HepG2 (cell line): ENCODE data around the gene CASP4. TPM values are rescaled to one million over a fixed set of nuclear protein-coding genes. Genes with fewer than 3 reads are reported as not detected.

Source experiments
- ATAC-seq: fragments of 200-7000 bp; cut with Tn5 transposase; 3 replicates; pipeline ENCODE4 v1.9.1; 2020; ENCODE audit warnings: mild to moderate bottlenecking, moderate library complexity
- BruUV-seq: library from RNA; stranded (reverse); fragments of 400-500 nt; replicated peaks from 2 replicates; lab custom pipeline; 2021; lab: Mats Ljungman, UMichigan
- CTCF ChIA-PET: fragments of 300-600 bp; formaldehyde crosslinking; extraction: SDS; loops from one replicate; lab custom pipeline; 2021; ENCODE audit warnings: low total read pairs, inconsistent platforms, low intra/inter-chr PET ratio; lab: Yijun Ruan, JAX
- POLR2A ChIA-PET: fragments of 350-600 bp; sonication (Branson Sonifier 250); formaldehyde crosslinking; loops from one replicate; lab custom pipeline; 2020; ENCODE audit warnings: antibody characterized with exemption, inconsistent platforms; lab: Yijun Ruan, JAX
- DNase-seq: peaks from one replicate; pipeline ENCODE4 v3.0.0-alpha.2; 2015; ENCODE audit warnings: low spot score
- FAIRE-seq: peaks from 3 replicates; lab custom pipeline; 2011; peaks lifted over from hg19 to GRCh38; lab: Jason Lieb, UNC
- H2AFZ ChIP-seq: one replicate; pipeline ENCODE4 v1.6.1; 2011; ENCODE audit warnings: low read length, inconsistent platforms
- H3K27ac ChIP-seq: fragments of 300-600 bp; 3 replicates; pipeline ENCODE4 v1.8.0; 2011; ENCODE audit warnings: mixed run types, mild to moderate bottlenecking, mixed read lengths, low read length, inconsistent platforms; ENCODE audit not compliant: insufficient read depth; ENCODE audit errors: extremely low read length
- H3K27me3 ChIP-seq, 2 experiments: fragments of 200-600 bp in 1 of 2; 2 replicates in 1 of 2; 3 replicates in 1 of 2; pipeline versions ENCODE4 v1.6.0 to v1.8.0; 2011; ENCODE audit warnings: low read length in 2 of 2, mild to moderate bottlenecking in 2 of 2, moderate library complexity in 2 of 2, inconsistent platforms in 1 of 2; ENCODE audit not compliant: insufficient read depth in 2 of 2, control insufficient read depth in 1 of 2
- H3K36me3 ChIP-seq, 2 experiments: fragments of 200-600 bp in 1 of 2; replicated peaks in 1 of 2; 2 replicates in 1 of 2; 3 replicates in 1 of 2; pipeline versions ENCODE4 v1.5.1 to v1.8.0; 2011; ENCODE audit warnings: low read length in 2 of 2, inconsistent platforms in 1 of 2; ENCODE audit not compliant: insufficient read depth in 2 of 2, control insufficient read depth in 1 of 2
- H3K4me1 ChIP-seq: 2 replicates; pipeline ENCODE4 v1.5.1; 2012; ENCODE audit warnings: low read length, inconsistent platforms; ENCODE audit not compliant: insufficient read depth
- H3K4me2 ChIP-seq: 2 replicates; pipeline ENCODE4 v1.6.0; 2011; ENCODE audit warnings: low read depth, low read length, inconsistent platforms
- H3K4me3 ChIP-seq, 3 experiments: fragments of 200-600 bp in 1 of 3; sonication (generic), shearing (Covaris generic) in 1 of 3; replicated peaks in 1 of 3; 2 replicates each; pipeline ENCODE4 v1.5.1; 2011 to 2016; ENCODE audit warnings: low read length in 3 of 3, inconsistent platforms in 2 of 3, low read depth in 2 of 3, mild to moderate bottlenecking in 2 of 3, control low read depth in 1 of 3, mixed read lengths in 1 of 3; ENCODE audit not compliant: insufficient read depth in 1 of 3
- H3K79me2 ChIP-seq: one replicate; pipeline ENCODE4 v1.6.1; 2011; ENCODE audit warnings: low read length, inconsistent platforms; ENCODE audit not compliant: insufficient read depth
- H3K9ac ChIP-seq: 2 replicates; pipeline ENCODE4 v1.6.0; 2011; ENCODE audit warnings: mild to moderate bottlenecking, low read depth, low read length, inconsistent platforms; ENCODE audit not compliant: insufficient read depth
- H3K9me3 ChIP-seq: 2 replicates; pipeline ENCODE4 v1.5.1; 2012; ENCODE audit warnings: mild to moderate bottlenecking, low read length
- H4K20me1 ChIP-seq: 2 replicates; pipeline ENCODE4 v1.6.0; 2011; ENCODE audit warnings: inconsistent platforms, mild to moderate bottlenecking, low read length, moderate library complexity; ENCODE audit not compliant: insufficient read depth
- ARNTL ChIP-seq: sonication (generic); formaldehyde crosslinking; IDR thresholded peaks from 2 replicates; pipeline ENCODE4 v1.4.0; 2020; ENCODE audit warnings: mild to moderate bottlenecking, missing genetic modification reagents
- CENPT ChIP-seq: sonication (generic); formaldehyde crosslinking; IDR thresholded peaks from 2 replicates; pipeline ENCODE4 v1.8.0; 2022; ENCODE audit warnings: low read depth, mild to moderate bottlenecking, moderate library complexity, missing genetic modification reagents
- GRHL1 ChIP-seq: sonication (generic); formaldehyde crosslinking; conservative IDR thresholded peaks from 2 replicates; pipeline ENCODE4 v1.8.0; 2022; ENCODE audit warnings: missing genetic modification reagents
- SIN3A ChIP-seq: IDR thresholded peaks from 2 replicates; pipeline ENCODE4 v1.6.1; 2011; ENCODE audit warnings: low read depth, mild to moderate bottlenecking, control low read depth, low read length, borderline replicate concordance
- ZFP62 ChIP-seq: sonication (generic); formaldehyde crosslinking; IDR thresholded peaks from 2 replicates; pipeline ENCODE4 v1.4.0; 2020; ENCODE audit warnings: missing genetic modification reagents
- ZKSCAN5 ChIP-seq: sonication (generic); formaldehyde crosslinking; IDR thresholded peaks from 2 replicates; pipeline ENCODE4 v1.5.1; 2020; ENCODE audit warnings: mild to moderate bottlenecking, missing genetic modification reagents
- ZNF136 ChIP-seq: sonication (generic); formaldehyde crosslinking; IDR thresholded peaks from 2 replicates; pipeline ENCODE4 v1.8.1; 2022; ENCODE audit warnings: low read depth, mild to moderate bottlenecking, moderate library complexity, missing genetic modification reagents
- ZNF788 ChIP-seq: sonication (generic); formaldehyde crosslinking; IDR thresholded peaks from 2 replicates; pipeline ENCODE4 v1.5.0; 2020; ENCODE audit warnings: mild to moderate bottlenecking, missing genetic modification reagents, borderline replicate concordance
- WGBS: methylation state at CpG from one replicate; pipeline ENCODE4 v1.1.6; 2017; ENCODE audit warnings: low lambda C conversion rate; 5-methylcytosine and 5-hydroxymethylcytosine counted together
- in situ Hi-C: cut with HindIII; loops from 2 replicates; pipeline ENCODE4 v1.10.0; 2017; ENCODE audit warnings: low pct_unique_long_range_greater_than_20kb; ENCODE audit not compliant: extremely low pct_ligation_motif_present
- intact Hi-C: fragments of 100-400 bp; cut with micrococcal nuclease; formaldehyde crosslinking; loops from one replicate; pipeline ENCODE4 v1.10.0; 2022; ENCODE audit not compliant: unreplicated experiment
- polyA plus RNA-seq, 8 experiments: library from polyadenylated mRNA; depleted of rRNA in 3 of 8; stranded (reverse) in 7 of 8; unstranded in 1 of 8; fragments of >200 nt; fragmentation: Illumina TruSeq in 4 of 8; extraction: Trizol in 4 of 8; gene quantifications; 2 replicates each; pipeline versions ENCODE4 v1.2.1 to v1.2.3, GENCODE V29; 2011 to 2016; ENCODE audit warnings: low read depth in 4 of 8, missing spikeins in 1 of 8, mixed read lengths in 1 of 8; ENCODE audit not compliant: insufficient read depth in 1 of 8
- total RNA-seq, 5 experiments: library from RNA; depleted of rRNA; stranded (reverse); fragments of >200 nt; fragmentation: Illumina TruSeq; extraction: Trizol; gene quantifications; 2 replicates each; pipeline ENCODE4 v1.2.3, GENCODE V29; 2016; ENCODE audit warnings: low read depth in 1 of 5
- TF ChIP-seq, protein P1 (sequence below): sonication (generic); formaldehyde crosslinking; IDR thresholded peaks from 2 replicates; pipeline ENCODE4 v1.4.0; 2020; ENCODE audit warnings: mild to moderate bottlenecking, missing genetic modification reagents
- TF ChIP-seq, protein P2 (sequence below), 2 experiments: fragments of 450-650 bp in 1 of 2; sonication (generic) in 1 of 2; formaldehyde crosslinking in 1 of 2; IDR thresholded peaks; 2 replicates each; pipeline versions ENCODE4 v1.6.1 to v1.8.0; 2016 to 2022; ENCODE audit warnings: antibody characterized with exemption in 1 of 2, mild to moderate bottlenecking in 1 of 2, missing genetic modification reagents in 1 of 2
- TF ChIP-seq, protein P3 (sequence below): sonication (generic); formaldehyde crosslinking; IDR thresholded peaks from 2 replicates; pipeline ENCODE4 v1.8.0; 2022; ENCODE audit warnings: missing genetic modification reagents, mild to moderate bottlenecking, borderline replicate concordance

Gene CASP4
- total and polyA plus RNA-seq, 2 of the 13 experiments (the other 11 are each of a cell fraction or from before 2014, with no cell fraction given) = 56.4 to 69.8 TPM

GRCh38 chr11:104908186-104908531, 60.2 kb downstream of the CASP4 start:
- intact Hi-C loops = no loop called here
- no peaks in the 10 kb centered on the region for H4K20me1 ChIP-seq
- no peak overlapping the region for H3K9ac ChIP-seq
- no peak overlapping the region for H2AFZ ChIP-seq
- ATAC-seq (no peak), FAIRE-seq (no peak), DNase-seq (no peak)
- H3K27ac ChIP-seq = no peak overlapping the region
- BruUV-seq = no TSS peak
- H3K9me3 ChIP-seq = no peaks in the 10 kb centered on the region
- under 1% methylated on average over 3 of the region's 3 CpGs for WGBS
- in situ Hi-C loops = no loop called here
- ChIA-PET CTCF (no interaction called here), POLR2A (no interaction called here)
- H3K27me3 ChIP-seq = no peaks in the 10 kb centered on the region
- H3K36me3 ChIP-seq = no peaks in the 10 kb centered on the region
- no peaks in the 10 kb centered on the region for H3K79me2 ChIP-seq
- H3K4me3 ChIP-seq = no peak overlapping the region
- no peak overlapping the region for H3K4me2 ChIP-seq
- no peaks in the 10 kb centered on the region for H3K4me1 ChIP-seq
- TF ChIP-seq ZNF788 (CRISPR knock-in tag) = no peak
- no peak for TF ChIP-seq CENPT (CRISPR knock-in tag)
- no peak for TF ChIP-seq GRHL1 (CRISPR knock-in tag)
- TF ChIP-seq, protein P1, sequence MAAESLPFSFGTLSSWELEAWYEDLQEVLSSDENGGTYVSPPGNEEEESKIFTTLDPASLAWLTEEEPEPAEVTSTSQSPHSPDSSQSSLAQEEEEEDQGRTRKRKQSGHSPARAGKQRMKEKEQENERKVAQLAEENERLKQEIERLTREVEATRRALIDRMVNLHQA (CRISPR knock-in tag) = no peak
- TF ChIP-seq ARNTL (CRISPR knock-in tag) = no peak
- TF ChIP-seq ZFP62 (CRISPR knock-in tag) = no peak
- no peak for TF ChIP-seq ZKSCAN5 (CRISPR knock-in tag)
- TF ChIP-seq, protein P2, sequence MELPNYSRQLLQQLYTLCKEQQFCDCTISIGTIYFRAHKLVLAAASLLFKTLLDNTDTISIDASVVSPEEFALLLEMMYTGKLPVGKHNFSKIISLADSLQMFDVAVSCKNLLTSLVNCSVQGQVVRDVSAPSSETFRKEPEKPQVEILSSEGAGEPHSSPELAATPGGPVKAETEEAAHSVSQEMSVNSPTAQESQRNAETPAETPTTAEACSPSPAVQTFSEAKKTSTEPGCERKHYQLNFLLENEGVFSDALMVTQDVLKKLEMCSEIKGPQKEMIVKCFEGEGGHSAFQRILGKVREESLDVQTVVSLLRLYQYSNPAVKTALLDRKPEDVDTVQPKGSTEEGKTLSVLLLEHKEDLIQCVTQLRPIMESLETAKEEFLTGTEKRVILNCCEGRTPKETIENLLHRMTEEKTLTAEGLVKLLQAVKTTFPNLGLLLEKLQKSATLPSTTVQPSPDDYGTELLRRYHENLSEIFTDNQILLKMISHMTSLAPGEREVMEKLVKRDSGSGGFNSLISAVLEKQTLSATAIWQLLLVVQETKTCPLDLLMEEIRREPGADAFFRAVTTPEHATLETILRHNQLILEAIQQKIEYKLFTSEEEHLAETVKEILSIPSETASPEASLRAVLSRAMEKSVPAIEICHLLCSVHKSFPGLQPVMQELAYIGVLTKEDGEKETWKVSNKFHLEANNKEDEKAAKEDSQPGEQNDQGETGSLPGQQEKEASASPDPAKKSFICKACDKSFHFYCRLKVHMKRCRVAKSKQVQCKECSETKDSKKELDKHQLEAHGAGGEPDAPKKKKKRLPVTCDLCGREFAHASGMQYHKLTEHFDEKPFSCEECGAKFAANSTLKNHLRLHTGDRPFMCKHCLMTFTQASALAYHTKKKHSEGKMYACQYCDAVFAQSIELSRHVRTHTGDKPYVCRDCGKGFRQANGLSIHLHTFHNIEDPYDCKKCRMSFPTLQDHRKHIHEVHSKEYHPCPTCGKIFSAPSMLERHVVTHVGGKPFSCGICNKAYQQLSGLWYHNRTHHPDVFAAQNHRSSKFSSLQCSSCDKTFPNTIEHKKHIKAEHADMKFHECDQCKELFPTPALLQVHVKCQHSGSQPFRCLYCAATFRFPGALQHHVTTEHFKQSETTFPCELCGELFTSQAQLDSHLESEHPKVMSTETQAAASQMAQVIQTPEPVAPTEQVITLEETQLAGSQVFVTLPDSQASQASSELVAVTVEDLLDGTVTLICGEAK (IDR thresholded peaks at IDR 0.05) = no peak
- TF ChIP-seq, protein P2 (CRISPR knock-in tag; IDR thresholded peaks at IDR 0.05) = no peak
- TF ChIP-seq ZNF136 (CRISPR knock-in tag) = no peak
- TF ChIP-seq, protein P3, sequence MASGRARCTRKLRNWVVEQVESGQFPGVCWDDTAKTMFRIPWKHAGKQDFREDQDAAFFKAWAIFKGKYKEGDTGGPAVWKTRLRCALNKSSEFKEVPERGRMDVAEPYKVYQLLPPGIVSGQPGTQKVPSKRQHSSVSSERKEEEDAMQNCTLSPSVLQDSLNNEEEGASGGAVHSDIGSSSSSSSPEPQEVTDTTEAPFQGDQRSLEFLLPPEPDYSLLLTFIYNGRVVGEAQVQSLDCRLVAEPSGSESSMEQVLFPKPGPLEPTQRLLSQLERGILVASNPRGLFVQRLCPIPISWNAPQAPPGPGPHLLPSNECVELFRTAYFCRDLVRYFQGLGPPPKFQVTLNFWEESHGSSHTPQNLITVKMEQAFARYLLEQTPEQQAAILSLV = no peak
- no peak for TF ChIP-seq SIN3A
